ENCODE results near the gene EFNA2.

DNA sequence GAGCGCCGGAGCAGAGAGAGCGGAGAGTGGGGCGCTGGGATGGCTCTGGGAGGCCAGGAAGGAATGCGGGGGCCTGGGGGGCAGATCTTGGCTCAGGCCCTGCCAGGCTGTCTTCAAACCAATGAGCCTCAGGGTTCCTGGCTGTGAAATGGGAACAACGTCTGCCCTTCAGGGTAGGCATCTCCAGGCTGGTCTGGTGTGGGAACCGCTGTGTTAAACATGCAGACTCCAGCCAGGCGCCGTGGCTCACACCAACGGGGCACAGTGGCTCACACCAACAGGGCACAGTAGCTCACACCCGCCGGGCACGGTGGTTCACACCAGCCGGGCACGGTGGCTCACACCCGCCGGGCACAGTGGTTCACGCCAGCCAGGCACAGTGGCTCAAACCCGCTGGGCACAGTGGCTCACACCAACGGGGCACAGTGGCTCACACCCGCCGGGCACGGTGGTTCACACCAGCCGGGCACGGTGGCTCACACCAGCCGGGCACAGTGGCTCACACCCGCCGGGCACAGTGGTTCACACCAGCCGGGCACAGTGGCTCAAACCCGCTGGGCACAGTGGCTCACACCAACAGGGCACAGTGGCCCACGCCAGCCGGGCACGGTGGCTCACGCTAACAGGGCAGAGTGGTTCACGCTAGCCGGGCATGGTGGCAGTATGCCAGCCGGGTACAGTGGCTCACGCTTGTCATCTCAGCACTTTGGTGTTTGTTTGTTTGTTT, 40.1 kb downstream of the EFNA2 start:
- TF ChIP-seq, protein P1, sequence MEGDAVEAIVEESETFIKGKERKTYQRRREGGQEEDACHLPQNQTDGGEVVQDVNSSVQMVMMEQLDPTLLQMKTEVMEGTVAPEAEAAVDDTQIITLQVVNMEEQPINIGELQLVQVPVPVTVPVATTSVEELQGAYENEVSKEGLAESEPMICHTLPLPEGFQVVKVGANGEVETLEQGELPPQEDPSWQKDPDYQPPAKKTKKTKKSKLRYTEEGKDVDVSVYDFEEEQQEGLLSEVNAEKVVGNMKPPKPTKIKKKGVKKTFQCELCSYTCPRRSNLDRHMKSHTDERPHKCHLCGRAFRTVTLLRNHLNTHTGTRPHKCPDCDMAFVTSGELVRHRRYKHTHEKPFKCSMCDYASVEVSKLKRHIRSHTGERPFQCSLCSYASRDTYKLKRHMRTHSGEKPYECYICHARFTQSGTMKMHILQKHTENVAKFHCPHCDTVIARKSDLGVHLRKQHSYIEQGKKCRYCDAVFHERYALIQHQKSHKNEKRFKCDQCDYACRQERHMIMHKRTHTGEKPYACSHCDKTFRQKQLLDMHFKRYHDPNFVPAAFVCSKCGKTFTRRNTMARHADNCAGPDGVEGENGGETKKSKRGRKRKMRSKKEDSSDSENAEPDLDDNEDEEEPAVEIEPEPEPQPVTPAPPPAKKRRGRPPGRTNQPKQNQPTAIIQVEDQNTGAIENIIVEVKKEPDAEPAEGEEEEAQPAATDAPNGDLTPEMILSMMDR (conservative IDR thresholded peaks at IDR 0.05; ENCODE audit: low read length) = no peak
- TF ChIP-seq EZH2phosphoT487 (IDR thresholded peaks at IDR 0.05; ENCODE audit: borderline replicate concordance) = no peak
